ENCODE measurements around the gene BBOF1. TPM values are rescaled to one million over a fixed set of nuclear protein-coding genes. Genes with fewer than 3 reads are reported as not detected.

Gene BBOF1
- total RNA-seq, 1 donor from 2014 or later, result 3.8 TPM

- Histone ChIP-seq H3K4me3 (peak within 1 kb of the TSS; percentile 87), H3K36me3 (no peaks in the 10 kb centered on the region), H3K4me1 (peaks cover 46% of the 10 kb centered on the region), H3K27me3 (ENCODE audit: low read depth) (no peaks in the 10 kb centered on the region), H3K9me3 (replicated peaks) (no peaks in the 10 kb centered on the region), H3K27ac (replicated peaks) (peak within 1 kb of the TSS; percentile 88)
- peak; percentile 22 for TF ChIP-seq CTCF (IDR thresholded peaks at IDR 0.05; ENCODE audit: borderline replicate concordance)
- DNase-seq, result peak; percentile 99
- intact Hi-C loops (cut with micrococcal nuclease), result no loop called here
Observed at GRCh38 chr14:74084277-74085046, 65.3 kb downstream of the BBOF1 start, which contains the start of the genes ALDH6A1 and LIN52. Gene ALDH6A1 (minus strand): TSS chr14:74084453. CDS start chr14:74084394, 59 bp downstream. Gene LIN52 (plus strand): TSS chr14:74084956. CDS start chr14:74084975, 19 bp downstream.

GRCh38 chr14:74085047-74085637, 66.0 kb downstream of the BBOF1 start:
- DNase-seq, result no peak
- H3K4me3 ChIP-seq, result peak overlapping the region; percentile 87
- intact Hi-C loops (cut with micrococcal nuclease), result no loop called here
- H3K4me1 ChIP-seq, result peaks cover 46% of the 10 kb centered on the region
- no peak for TF ChIP-seq CTCF (IDR thresholded peaks at IDR 0.05; ENCODE audit: borderline replicate concordance)
- H3K9me3 ChIP-seq (replicated peaks), result no peaks in the 10 kb centered on the region
- no peaks in the 10 kb centered on the region for H3K27me3 ChIP-seq (ENCODE audit: low read depth)
- H3K27ac ChIP-seq (replicated peaks), result peak overlapping the region; percentile 88
- no peaks in the 10 kb centered on the region for H3K36me3 ChIP-seq

- Histone ChIP-seq H3K9me3 (replicated peaks) (no peaks in the 10 kb centered on the region), H3K27me3 (ENCODE audit: low read depth) (no peaks in the 10 kb centered on the region), H3K36me3 (no peaks in the 10 kb centered on the region), H3K4me1 (peaks cover 46% of the 10 kb centered on the region), H3K27ac (replicated peaks) (no peak overlapping the region), H3K4me3 (peak overlapping the region; percentile 87)
- intact Hi-C loops (cut with micrococcal nuclease), result no loop called here
- TF ChIP-seq CTCF (IDR thresholded peaks at IDR 0.05; ENCODE audit: borderline replicate concordance), result no peak
- DNase-seq, result no peak
Observed at GRCh38 chr14:74085828-74086227, 66.7 kb downstream of the BBOF1 start.

GRCh38 chr14:74089251-74090020, 70.3 kb downstream of the BBOF1 start:
- Histone ChIP-seq H3K36me3 (peaks cover 31% of the 10 kb centered on the region), H3K4me3 (no peak overlapping the region), H3K27ac (replicated peaks) (no peak overlapping the region), H3K27me3 (ENCODE audit: low read depth) (no peaks in the 10 kb centered on the region), H3K4me1 (peaks cover 19% of the 10 kb centered on the region), H3K9me3 (replicated peaks) (no peaks in the 10 kb centered on the region)
- no peak for DNase-seq
- TF ChIP-seq CTCF (IDR thresholded peaks at IDR 0.05; ENCODE audit: borderline replicate concordance), result no peak
- intact Hi-C loops (cut with micrococcal nuclease), result no loop called here

- H3K27me3 ChIP-seq (ENCODE audit: low read depth), result no peaks in the 10 kb centered on the region
- peaks cover 39% of the 10 kb centered on the region for H3K36me3 ChIP-seq
- H3K4me3 ChIP-seq, result no peak overlapping the region
- no peaks in the 10 kb centered on the region for H3K4me1 ChIP-seq
- no peaks in the 10 kb centered on the region for H3K9me3 ChIP-seq (replicated peaks)
- intact Hi-C loops (cut with micrococcal nuclease), result no loop called here
- no peak for DNase-seq
- H3K27ac ChIP-seq (replicated peaks), result no peak overlapping the region
- TF ChIP-seq CTCF (IDR thresholded peaks at IDR 0.05; ENCODE audit: borderline replicate concordance), result no peak
Observed at GRCh38 chr14:74105381-74105780, 86.2 kb downstream of the BBOF1 start.
